Measurements from ENCODE around the gene ERI3.

The ERI3 gene, protein sequence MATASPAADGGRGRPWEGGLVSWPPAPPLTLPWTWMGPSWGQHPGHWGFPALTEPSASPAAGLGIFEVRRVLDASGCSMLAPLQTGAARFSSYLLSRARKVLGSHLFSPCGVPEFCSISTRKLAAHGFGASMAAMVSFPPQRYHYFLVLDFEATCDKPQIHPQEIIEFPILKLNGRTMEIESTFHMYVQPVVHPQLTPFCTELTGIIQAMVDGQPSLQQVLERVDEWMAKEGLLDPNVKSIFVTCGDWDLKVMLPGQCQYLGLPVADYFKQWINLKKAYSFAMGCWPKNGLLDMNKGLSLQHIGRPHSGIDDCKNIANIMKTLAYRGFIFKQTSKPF

DNA sequence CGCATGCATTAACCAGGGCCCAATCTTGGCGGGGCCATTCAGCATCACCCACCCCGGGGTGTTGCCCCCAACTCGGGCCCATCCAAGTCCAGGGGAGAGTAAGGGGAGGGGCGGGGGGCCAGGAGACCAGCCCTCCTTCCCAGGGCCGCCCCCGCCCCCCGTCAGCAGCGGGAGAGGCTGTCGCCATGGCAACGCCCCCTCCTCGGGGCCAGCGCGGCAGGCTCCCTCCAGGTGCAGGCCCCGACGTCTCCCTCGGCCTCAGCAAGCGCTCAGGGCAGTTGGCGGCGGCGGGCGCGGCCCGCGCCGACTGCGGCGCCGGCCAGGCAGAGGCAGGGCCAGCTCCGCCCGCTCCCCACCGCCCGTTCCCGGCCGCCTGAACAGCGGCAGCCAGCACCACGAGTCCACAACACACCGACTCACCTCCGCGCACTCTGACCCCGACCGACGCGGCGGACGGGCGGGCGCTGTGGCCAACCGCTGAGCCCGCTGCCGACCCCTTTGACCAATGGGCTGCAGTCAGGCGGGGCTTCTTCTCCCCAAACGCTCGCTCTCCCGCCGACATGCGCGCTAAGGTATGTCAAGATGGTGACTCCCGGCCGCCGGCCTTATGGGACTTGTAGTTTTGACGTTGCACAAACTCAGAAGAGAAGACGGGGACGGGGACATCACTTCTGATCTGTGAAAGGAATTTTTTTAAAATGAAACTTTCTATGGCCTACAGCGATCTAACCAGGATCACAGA lies at the start of gene ERI3:
Gene ERI3 (minus strand): TSS at position 418 of the 742 bp plus-strand sequence. CDS start 231 bp downstream, at position 187.
- peak; percentile 99 for DNase-seq

DNA sequence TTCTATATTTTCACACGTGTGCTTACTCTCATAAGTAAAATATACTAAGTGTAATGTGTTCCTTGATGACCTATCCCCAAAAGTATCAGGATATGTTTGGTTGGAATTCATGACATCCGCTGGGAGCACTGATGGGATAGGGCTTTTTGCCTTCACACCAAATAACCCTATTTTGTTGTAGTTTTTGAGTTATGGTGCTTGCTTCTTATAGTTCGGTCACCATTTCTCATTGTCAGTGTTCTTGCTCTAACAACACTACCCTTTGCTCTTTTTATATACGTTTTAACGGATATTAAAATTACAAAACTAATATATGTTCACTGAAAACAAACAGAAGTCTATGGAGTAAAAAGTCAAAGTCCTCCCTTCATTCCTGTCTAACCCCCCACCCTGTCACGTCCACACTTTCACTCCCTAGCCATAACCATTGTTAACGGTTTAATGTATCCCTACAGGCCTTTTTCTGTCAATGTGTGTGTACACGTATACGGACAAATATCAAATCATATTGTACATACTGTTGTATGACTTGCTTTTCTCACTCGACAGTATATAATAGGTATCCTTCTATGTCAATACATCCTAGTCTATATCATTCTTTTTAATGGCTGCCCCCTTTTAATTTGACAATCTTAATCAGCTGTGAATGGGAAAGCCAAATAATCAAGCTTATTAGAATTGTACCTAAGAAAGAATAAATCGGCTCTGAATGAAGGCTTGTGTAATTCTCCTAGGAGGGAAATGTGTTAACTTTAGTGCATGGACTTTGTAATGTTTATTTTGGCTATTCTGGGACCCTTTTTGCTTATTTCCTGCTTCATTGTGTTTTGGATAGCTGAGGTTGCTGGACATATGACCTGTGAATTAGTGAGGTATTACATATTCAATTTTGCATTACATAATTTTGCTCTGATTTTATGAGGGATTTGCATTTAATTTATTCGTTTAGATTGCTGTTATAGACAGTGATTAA lies 46.5 kb upstream of the ERI3 start:
- DNase-seq, result no peak

DNA sequence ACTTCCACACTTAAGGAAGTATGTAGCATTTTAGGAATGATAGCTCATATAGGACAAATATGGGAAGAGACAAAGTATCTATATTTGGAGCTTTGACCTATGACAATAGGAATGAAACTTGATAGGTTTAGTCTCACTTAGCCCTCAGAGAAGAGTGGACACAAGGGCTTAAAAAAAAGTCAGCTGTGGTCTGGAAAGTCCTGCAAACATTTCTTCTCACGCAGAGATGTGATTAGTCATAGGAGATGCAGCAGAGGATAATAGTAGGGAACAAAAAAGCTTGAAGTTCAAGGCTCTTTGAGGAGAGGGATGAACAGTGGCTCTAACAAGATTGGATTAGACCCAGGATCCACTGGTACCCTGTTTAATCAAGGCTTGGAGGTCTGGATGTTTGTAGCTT lies 35.2 kb upstream of the ERI3 start:
- no peak for DNase-seq

DNA sequence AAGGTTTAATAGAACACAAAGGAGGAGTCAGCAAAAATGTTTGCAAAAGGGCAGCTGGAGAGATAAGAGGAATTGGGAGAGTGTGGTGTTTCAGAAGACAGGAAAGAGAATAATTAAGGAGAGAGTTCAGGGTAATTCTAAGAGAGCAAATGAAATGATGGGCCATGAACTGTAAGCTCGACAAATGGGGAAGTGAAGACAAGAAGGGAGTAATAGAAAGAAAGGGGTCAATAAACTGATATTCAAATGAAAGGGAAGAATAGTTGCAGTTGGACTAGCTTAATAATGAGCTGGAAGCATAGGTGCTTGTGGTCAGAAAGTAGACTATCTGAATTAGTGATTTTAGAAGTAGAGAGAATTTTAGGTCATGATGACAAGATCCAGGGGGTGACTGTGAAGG lies 34.4 kb upstream of the ERI3 start:
- no peak for DNase-seq

DNA sequence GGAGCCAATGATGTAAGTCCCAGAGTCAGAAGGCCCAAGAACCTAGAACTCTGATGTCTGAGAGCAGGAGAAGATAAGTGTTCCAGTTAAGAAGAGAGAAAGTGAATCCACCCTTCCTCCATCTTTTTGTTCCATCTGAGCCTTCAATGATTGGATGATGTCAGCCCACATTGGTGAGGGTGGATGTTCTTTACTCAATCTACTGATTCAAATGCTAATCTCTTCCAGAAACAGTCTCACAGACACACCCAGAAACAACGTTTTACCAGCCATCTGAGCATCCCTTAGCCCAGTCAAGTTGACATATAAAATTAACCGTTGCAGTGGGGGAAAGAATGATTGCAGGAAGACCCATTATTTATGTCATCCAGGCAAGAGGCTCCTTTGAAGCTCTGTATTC lies 33.5 kb upstream of the ERI3 start:
- no peak for DNase-seq

DNA sequence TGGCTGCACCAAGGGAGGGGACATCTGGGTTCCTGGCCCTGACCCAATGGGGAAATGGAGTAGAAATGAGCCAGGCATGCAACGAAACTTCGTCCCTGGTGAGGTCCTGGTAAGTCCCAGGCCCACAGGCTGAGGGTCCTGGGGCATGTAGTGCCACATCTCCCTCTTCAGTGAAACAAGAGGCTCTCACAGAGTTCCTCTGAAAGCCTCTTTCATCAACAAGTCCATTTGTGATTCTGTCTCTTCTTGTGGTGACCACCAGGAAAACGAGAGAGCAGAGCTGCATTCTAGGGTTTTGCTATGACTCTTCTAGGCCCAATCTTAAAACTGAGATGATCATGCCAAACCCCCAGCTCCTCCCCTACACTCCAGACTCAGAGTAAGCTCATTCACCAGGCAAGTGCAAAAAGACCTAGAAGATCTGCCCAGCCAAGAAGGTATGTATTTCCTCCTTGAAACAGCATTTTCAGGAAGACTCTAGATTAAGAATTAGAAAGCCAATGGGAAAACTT lies 25.7 kb upstream of the ERI3 start:
- no peak for DNase-seq

DNA sequence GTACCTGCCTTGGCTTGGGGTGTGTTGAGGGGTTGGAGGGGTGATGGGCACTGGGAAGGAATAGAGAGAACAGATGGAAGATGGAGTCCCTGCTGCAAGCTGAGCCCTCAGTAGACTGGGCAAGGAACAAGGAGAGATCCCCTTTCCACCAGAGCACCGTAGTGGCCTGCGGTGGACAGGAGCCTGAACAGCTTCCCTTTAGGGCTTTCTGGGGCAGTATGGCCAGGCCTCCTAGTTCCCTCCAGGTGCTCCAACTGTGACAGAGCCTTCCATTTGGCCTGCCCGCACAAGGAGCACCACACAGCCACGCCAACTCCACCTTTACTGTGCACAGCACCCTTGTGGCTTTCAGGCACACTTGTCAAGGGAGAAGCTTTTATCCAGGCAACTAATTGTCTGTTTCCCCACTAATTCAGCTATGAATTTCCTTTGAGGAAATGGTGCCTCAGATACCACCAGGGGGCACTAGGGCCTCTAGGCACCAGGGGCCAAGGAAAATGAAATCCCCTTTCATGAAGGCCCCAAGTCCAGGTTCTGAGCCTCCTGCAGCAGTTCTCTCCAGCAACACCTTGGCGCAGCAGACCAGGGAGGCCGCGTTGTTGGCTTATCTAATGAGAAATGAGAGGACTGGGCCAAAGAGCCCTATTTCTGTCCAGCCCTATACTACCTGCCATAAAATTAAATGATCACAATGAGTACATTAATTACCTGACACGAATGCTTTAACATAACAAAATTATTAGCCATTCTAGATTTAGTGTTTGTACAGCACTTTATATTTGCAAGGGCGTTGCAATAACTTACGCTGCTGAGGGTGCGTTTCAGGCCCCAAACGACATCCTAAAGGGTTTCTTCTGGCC lies 23.1 kb upstream of the ERI3 start:
- peak; percentile 14 for DNase-seq

DNA sequence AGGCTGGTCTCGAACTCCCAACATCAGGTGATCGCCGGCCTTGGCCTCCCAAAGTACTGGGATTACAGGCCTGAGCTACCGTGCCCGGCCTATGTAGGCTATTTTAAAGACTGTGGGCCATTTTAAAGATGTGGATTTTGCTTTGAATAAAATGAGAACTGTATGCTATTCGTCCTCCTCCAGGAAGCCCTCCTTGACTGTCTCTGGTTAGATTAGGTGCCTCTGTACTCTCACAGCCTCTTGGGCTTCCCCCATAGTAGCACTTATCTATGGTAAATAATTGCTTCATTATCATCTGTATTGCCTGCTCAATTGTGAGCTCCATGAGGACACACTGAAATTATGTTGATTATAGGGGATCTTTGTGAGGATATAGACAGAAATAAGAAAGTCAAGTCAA lies 20.5 kb upstream of the ERI3 start:
- no peak for DNase-seq

DNA sequence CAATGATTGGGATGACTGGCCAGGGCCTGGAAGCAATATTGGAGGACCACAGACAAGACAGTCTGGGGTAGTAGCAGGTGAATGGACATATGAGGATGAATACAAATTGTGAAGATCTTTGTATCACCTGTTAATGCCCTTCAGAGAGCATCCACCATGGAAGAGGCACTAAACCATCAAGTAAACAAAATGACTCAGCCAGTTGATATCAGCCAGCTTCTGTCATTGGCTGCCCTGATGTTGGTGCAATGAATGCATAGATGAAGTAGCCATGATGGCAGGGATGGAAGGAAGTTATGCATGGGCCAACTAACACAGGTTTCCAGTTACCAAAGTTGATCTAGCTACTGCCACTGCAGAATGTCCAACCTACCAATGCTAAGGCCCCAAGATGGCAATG lies 16.1 kb upstream of the ERI3 start:
- DNase-seq, result no peak

DNA sequence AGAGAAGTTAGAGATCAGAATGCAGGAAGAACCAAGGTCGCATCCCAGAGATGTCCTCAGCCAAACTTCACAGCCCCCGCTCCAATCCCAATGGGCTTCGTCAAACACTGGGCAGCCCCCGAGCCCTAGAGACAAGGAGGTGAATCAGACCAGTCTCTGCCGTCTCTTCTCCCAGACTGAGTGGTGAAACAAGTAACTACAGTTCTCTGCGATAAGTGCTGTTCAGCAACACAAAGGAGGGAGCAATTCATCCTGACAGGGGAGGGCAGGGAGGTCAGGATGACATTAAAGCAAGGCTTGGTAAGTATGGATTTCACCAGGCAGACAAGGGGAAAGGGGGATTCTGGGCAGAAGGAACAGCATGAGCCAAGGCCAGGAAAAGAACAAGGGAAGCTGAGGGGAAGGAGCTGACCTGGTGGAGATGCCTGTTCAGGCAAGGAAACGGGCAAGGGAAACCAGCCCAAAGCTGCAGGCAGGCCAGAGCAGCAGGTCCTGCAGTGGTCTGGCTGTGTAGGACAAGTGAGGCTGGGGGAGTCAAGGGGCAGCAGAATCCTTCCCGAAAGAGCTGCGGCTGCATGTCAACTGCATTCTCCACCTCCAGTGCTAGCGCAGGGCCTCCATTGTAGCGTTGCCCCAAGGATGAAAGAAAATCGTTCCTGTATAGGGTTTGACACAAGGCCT lies 13.6 kb upstream of the ERI3 start:
- DNase-seq, result no peak

DNA sequence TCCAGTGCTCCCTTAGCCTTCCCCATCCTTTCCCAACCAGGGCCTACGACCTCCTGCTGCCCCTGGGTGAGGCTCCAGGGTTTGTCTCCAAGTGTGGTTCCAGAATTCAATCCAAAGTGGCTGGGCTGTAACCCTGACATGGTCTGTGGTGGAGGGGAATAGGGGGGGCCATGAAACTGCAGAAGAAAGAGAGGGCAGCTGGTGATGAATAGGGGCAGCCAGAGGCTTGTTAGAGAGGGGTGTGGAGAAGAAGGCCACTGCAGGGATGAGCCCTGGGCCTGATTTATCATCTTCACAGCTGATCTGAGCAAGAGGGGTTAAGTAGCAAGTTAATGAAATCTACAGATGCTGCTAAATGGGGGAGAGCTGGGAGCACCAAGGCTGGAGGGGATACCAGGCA lies 12.9 kb upstream of the ERI3 start:
- DNase-seq, result no peak

DNA sequence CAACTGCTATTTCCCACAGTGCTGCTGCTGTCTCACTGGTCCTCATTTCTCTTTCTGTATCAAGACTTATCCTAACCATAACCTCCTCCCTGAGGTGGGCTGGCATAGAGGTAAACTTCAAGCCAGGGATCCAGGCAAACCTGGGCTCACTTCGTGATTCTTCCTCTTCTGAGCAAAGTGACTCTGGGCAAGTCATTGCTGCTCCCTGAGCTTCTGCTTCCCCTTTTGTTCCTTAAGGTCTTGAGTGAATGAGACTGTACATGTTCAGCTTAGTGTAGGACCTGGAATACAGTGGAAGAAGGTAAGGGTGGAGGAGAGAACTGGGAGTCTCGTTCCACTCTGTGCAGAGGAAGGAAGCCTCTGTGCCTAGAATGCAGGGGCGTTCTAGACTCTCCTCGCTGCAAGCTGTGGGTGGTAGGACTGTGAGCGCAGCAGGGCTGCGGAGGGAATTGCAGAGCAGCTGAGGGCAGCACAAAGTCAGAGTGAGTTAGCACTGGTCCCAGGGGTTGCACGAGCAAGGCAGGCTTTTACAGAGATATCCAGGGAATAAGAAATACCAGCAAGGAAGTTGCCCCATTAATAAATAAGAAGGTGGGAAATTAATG lies 11.4 kb upstream of the ERI3 start:
- no peak for DNase-seq

DNA sequence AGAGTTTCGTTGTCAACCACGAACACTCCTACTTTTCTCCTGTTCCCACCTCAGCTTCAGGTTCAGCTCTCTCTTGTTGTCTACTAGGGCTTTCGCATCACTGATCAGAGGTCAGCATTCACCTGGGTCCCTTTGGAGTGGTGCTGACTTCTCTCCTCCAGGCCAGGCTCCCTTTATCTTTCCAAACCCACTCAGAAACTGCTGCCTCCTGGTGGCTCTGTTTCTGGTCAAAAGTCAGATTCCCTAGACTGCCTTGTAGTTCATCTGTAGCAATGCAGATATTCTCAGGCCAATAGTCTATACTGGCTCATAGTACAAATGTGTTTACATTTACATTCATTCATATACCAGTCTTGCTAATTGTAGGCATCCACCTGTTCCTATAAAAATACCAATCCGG lies 6.4 kb upstream of the ERI3 start:
- no peak for DNase-seq

DNA sequence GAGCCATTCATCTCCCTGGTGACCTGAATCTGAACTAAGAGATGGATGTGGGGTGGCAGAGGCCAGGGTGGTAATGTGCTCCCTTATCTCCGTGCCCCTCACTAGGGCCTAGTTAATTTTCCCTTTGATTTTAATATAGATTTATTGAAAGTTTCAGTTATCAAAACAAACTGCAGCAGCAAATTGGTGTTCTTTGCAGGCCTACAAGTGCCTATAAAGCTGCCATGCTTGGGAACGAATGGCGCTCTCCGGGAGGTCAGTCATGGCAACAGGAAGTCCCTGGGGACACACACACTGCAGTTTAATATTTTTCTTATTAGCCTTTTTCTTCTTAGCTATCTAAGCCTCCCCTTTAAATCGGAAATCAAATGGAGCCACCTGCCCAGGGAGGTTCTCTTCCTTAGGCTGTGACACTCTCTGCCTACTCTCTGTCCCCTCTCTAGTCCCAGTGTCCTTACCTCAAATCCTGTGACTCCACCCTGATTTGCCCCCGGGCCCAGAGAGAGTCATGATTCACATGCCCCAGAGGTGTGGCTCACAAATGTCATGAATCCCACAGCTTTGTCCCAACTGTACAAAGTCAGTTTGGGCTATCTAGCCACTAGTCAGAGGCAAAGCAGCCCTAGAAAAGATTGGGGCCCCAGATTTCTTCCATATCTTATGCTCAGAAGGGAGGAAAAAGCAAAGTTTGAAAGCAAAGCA lies 4.3 kb upstream of the ERI3 start:
- DNase-seq, result peak; percentile 68

DNA sequence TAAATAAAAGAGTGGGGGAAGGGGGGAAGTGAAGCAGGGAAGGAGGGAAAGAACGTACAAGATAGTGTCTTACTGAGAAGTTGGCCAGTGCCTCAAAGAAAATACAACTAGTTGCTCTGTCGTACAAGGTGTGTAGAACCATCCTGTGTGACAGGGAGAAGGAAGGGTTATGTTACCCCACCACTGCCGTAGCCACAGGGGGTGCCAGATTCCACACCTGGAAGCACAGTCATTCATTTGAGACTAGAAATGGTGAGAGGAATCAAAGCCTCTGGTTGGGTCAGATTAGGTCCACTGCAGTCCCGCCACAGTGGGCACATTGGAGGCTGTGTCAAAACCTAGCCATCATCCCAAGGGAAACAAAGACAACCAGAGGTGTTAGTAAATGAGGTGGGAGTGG lies 2.7 kb upstream of the ERI3 start:
- no peak for DNase-seq

DNA sequence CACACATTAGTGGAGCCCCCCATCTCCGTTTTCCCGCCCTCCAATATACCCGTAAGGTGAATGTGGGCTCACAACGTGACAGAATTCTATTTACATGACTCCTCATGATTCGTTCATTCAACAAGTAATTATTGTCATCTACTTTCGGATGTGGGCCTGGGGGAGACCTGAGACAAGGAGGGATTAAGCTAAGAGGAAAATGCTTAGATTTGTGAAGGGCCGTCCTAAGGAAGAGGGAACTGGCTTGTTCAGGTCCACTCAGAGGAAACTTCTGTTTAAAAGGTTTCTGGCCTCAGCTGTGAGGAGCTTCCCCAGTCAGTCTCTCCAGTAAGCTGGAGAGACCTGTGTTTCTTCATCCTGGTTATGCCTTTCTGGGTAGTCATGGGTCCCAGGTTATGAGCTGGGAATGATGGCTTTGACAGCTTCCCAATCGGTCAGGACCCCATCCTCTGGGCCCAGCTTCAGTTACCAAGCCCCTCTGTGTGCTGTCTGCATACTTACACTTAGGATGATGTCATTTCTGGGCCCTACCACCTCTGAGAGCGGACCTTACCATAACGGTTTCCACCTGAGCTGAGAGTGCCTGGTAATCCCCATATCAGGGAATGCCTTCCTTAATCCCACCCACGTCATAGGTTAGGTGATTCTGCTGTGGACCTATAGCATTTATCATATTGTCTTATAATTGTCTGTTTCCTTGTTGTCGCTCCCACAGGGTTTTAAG lies 687 bp upstream of the ERI3 start:
- DNase-seq, result no peak

DNA sequence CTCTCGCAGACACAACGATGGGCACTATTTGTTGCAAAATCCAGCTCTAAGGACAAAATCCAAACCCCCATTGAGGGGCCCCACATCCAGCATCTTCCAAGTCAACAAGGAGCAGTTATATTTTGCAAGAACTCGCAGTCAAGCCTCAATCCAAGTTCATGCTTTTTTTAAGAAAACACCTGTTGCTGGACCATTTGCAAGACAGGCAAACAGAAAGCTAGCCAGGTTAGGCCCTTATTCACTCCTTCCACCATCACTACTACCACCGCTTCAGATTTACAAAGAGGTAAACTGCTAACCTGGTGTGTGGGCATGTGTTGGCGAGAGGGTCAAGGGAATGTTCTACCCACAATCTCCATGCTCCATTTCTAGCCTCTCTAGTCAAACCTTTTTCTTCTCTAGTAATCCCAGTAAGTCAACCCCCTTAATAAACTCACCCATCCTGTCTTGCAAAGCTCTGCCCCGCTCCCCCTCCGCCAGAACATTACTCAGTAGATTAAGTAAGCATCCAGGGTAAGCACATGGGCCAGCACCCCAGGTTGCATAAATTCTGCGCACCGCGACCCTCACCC lies 703 bp downstream of the ERI3 start:
- no peak for DNase-seq

DNA sequence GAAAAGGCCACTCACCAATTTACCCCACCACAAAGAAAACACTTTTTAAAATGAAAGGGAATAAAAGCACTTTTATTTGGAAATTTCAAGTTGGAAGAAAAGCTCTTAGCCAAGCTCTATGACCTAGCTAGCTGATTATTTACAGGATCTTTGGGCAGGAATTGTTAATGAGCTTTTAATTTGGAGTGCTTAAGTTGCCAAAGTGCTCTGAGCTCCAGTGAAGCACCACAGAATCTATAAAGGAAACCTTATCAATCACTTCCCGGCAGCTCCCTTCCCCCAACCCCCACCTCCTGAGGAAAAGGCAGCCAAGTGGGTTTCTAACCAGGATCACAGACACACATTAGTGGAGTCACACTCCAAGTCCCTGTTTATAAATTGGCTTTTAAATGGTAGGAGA lies 1.5 kb downstream of the ERI3 start:
- DNase-seq, result no peak

DNA sequence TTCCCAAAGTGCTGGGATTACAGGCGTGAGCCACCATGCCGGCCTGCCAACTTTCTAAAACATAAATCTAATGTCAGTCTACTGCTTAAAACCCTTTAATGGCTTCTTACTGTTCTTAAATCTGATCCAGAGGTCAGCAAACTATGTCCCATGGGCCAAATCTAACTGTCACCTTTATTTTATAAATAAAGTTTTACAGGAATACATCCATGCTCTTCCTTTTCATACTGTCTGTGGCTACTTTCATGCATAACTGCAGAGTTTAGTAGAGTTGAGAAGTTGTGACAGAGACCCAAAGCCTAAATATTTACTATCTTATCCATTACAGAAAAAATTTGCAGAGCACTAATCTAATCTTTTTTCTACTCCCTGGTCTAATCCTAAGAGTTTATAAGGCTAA lies 3.8 kb downstream of the ERI3 start:
- no peak for DNase-seq

Data from DMS153 (cell line).